Stimulated activated CD4-positive, alpha-beta T cell treated with anti-CD3 and anti-CD28 coated beads, Interleukin-2, amount 100 ng/mL, for 4 hours (primary cell): ENCODE measurements around the gene BRCC3.
"Not testable (repeated sequence)": the region's sequence is repeated elsewhere in the genome, so short reads cannot be mapped to it uniquely, and the experiment has no call there.

ENCODE experiments used
- DNase-seq: peaks from one replicate; pipeline ENCODE4 v3.0.0-alpha.2; 2020; ENCODE audit warnings: low read depth

The BRCC3 gene

GRCh38 chrX:155144926-155145325 lies 73.6 kb downstream of the BRCC3 start:
- DNase-seq = no peak

- DNase-seq = not testable (repeated sequence)
These were observed 76.3 kb downstream of the BRCC3 start for GRCh38 chrX:155147612-155148011.

- not testable (repeated sequence) for DNase-seq
These were observed 76.9 kb downstream of the BRCC3 start for GRCh38 chrX:155148166-155148565.

- DNase-seq = peak; percentile 12
These were observed 77.6 kb downstream of the BRCC3 start for GRCh38 chrX:155148724-155149537.

- DNase-seq = no peak
These were observed 98.6 kb downstream of the BRCC3 start for GRCh38 chrX:155169881-155170280.
